SKM-1 (cell line): Measurements from ENCODE around the gene WNK2.
"Not testable (repeated sequence)": the region's sequence is repeated elsewhere in the genome, so short reads cannot be mapped to it uniquely, and the experiment has no call there.

Experiments used
- DNase-seq: peaks from one replicate; lab custom pipeline; 2025; ENCODE audit not compliant: unreplicated experiment; lab: John Stamatoyannopoulos, UW

WNK2 gene

DNA sequence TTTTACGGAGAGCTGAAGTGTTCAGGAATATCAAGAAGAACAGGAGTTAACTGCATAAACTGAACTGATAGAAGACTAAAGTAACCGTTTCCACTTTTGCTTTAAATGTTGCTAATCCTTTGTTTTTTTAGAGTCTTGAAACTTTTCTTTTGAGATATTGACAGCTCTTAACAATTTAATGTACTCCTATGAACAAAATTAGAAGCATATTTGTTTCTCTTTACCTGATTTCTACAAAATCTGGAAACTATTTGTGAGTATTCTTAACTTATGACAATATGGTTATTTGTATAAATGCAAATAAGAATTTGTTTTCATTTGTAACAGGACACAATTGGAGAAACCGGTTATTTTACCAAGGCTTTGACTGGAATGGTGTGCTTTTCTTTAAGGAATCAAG lies 178.1 kb downstream of the WNK2 start:
- no peak for DNase-seq

DNA sequence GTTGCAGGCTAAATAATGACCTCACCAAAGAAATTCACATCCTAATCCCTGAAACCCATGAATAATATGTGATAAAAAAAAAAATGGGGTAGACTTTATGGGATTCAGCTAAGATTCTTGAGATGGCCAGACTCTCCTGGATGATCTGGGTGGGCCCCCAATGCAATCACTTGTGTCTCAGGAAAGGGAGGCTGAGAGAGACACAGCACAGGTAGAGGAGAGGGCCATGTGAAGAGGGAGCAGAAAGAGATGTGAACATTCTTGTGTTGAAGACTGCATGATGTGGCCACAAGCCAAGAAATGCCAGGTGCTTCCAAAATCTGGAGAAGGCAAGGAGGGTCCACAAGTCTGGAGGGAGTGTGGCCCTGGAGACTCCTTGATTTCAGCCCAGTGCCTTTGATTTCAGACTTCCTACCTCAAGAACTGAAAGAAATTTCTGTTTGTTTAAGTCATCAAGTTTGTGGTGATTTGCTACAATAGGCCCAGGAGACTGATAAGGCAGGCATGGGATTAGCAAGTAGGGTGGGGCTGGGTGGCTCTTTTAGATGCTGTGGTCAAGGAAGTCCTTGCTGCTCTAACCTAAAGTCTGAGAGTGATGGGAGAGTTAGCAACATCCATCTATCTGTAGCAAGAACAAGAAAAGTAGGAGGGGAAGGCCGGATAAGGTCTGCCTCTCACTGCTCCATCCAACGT lies 180.9 kb downstream of the WNK2 start:
- DNase-seq = no peak

DNA sequence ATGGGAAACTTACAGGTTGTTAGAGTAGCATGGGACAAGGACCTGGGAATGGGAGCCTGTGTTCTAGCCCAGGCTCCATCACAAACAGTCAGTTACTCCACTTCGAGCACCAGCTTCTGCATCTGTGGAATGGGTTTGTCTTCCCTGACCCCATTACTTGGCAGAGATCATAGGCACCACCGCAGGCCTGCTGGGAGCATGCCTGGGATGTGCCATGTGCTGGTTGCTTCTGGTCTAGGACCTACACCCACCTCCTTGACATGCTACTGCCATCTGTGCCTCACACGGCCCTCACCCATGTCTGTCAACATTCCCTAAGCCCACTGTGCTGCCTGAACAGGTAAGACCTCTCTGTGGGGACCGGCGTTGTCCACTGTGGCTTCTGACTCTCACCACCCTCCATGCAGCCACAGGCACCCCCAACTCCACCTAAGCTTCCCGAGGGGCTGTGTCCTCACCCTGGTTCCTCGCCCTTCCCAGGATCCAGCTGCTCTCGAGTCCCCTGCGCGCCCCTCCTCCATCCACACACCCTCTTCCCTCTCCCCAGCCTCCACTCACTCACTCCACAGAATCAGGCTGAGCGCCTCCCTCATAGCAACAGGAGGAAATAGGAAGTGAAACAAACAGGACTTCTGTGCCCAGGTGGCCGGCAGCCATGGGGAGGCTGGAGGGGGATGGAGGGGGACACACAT lies 181.6 kb downstream of the WNK2 start:
- DNase-seq = no peak

DNA sequence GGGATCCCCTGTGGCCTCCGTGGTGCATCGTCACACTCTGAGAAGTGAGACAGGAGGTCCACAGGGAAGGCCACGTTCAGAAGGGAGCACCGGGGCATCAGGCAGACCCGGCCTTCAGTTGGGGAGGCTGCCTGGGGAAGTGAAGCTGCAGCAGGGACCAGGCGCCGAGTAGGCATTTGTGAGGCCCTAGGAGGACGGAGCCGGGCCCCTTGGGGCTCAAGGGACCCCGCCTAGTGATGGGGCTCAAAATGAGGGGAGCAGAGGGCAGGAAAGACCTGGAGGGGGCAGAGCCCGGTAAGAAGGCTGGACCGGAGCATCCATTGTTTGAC lies 182.1 kb downstream of the WNK2 start:
- DNase-seq = no peak

DNA sequence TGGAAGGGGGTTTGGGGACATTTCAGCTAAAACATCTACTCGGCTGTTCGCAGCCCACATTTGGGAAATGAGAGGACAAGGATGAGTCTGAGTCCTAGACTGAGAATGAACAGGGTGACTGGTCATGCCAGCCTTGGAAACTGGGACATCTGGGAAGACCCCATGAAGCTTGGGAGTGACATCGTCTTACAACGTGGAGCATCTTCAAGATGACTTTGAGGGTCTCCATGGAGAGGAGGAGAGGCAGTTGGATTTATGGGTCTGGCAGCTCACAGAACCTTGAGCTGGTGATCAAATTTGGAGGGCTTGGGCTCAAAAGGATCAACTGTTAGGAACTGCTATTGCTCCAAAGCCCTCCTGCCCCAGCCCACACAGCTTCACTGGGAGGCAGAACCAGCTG lies 182.5 kb downstream of the WNK2 start:
- DNase-seq = not testable (repeated sequence)

DNA sequence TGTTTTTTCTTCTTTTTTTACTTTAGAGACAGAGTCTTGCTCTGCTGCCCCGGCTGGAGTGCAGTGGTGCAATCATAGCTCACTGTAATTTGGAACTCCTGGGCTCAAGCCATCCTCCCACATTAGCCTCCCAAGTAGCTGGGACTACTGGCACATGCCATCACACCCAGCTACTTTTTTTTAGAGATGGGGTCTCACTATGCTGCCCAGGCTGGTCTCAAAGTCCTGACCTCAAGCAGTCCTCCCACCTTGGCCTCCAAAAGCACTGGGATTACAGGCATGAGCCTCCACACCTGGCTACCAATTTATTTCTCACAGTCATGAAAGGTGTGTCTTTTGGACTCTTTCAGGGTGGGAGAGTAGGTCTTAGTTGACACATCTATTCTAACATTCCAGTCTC lies 184.5 kb downstream of the WNK2 start:
- DNase-seq = no peak

DNA sequence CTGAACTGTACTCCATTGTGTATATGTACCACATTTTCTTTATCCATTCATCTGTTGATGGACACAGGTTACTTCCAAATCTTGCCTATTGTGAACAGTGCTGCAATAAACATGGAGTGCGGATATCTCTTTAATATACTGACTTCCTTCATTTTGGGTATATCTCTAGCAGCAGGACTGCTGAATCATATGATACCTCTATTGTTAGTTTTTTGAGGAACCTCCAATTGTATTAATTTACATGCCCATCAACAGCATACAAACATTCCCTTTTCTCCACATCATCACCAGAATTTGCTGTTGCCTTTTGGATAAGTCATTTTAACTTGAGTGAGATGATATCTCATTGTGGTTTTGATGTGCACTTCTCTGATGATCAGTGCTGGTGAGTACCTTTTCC lies 185.7 kb downstream of the WNK2 start:
- no peak for DNase-seq
